ENCODE results near the gene FBXO5.
"Not testable (repeated sequence)": the region's sequence is repeated elsewhere in the genome, so short reads cannot be mapped to it uniquely, and the experiment has no call there.

FBXO5 gene

DNA sequence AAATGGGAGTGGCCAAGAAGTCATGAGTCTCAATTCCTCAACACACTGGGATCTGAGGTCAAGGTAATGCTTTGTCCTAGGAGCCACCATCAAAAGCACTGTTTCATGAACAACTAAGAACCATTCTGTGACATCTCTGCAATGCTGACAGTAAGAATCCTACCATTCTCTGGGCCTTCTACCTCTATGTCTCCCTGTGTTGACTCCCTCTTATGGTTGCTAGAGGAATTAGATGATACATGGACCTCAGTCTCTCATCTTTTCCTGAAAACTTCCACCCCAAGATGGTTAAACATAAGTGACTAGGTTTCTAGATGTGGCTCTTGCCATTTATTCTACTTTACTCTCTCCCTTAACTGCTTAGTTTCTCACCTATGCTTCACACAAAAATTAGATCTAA, 10.6 kb upstream of the FBXO5 start:
- DNase-seq (ENCODE audit: low read depth in 1 of 2, low spot score in 1 of 2): no peak

- DNase-seq (ENCODE audit: low read depth in 1 of 2, low spot score in 1 of 2): no peak
Measured at GRCh38 chr6:152986978-152987377, 4.1 kb upstream of the FBXO5 start.

GRCh38 chr6:152985300-152985699, 2.5 kb upstream of the FBXO5 start:
- DNase-seq (ENCODE audit: low read depth in 1 of 2, low spot score in 1 of 2): not testable (repeated sequence)

GRCh38 chr6:152984513-152984872, 1.7 kb upstream of the FBXO5 start:
- DNase-seq (ENCODE audit: low read depth in 1 of 2, low spot score in 1 of 2): no peak

DNA sequence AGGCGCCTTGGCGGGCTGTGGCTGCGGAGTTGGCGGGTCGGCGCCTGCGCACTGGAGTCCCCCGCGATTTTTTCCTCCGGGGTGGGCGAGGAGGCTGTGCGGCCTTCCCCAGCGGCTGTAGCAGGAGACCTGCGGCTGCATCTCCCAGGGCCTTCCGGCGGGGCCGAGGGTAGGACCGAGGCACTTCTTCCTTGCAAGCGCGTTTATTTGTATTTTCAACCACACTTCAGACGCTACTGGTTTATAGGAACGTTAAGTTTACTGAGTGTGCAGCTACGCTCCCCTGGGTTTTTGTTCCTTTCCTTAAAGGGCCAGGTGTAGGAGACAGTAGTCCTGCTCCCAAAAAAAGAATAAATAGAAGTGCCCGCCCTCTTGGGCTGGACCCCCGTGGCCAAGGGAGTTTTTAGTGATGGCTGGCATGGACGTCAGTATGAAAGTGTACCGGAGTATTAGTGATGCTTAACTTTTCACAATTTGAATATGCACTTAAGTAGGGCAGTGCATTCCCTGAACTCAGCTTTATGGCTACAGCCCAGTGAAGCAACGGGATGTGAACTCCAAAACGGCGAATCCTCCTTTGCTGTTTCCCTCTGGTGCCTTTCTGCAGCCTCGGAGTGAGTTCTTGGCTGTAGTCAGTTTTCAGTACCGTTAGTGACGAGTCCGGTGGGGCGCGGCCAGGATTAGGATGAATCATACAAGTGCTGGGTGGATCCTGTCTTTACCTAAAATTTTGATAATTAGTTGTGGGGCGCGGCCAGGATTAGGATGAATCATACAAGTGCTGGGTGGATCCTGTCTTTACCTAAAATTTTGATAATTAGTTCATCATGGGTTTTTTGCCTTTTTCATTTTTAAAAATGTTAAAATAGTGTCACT, 1.0 kb upstream of the FBXO5 start:
- peak; percentile 85 to 88 for DNase-seq (ENCODE audit: low read depth in 1 of 2, low spot score in 1 of 2)

DNA sequence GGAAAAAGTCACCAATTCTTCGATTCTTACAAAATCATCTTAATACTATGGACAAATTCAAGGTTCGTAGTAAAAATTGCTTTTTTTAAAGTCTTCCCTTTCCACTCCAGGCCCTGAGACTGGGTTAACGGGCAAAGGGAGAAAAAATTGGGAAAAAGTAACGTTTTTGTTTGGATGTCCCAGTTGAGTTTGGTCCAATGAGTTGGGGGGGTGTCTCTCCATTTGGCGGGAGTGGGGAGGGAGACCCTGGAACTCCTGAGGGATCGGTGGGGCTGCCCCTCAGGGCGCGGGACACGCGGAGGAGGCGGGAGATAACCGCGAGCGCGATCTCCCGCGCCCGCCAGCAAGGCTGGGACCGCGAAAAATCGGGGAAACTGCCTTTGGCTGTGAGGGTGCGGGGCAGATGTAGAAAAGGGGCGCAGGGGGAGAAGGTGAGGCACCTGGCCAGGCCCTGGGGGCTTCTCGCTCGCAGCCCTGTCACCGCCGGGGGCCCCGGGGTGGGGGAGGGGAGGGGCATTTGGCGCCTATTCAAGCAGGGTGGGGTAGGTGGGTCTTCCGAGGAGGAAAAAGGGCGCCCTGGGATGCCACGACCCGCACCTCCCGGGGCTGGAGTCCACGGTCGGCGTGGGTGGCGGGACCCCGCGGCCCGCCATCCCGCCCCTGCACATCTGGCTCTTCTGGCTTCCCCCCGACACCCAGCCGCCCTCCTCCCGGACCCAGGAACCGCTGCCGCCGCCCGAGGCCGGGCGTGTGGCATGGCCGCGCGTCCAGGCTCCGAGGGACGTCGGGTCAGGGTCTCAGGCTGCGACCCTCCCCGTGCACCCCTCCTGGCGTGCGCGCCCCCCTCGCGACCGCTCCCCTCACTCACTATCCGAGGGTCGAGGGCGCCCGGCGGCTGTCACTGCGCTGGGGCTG, 595 bp downstream of the FBXO5 start:
- no peak for DNase-seq (ENCODE audit: low read depth in 1 of 2, low spot score in 1 of 2)

- DNase-seq (ENCODE audit: low read depth in 1 of 2, low spot score in 1 of 2): no peak
Measured at GRCh38 chr6:152981219-152981618, 1.6 kb downstream of the FBXO5 start.

DNA sequence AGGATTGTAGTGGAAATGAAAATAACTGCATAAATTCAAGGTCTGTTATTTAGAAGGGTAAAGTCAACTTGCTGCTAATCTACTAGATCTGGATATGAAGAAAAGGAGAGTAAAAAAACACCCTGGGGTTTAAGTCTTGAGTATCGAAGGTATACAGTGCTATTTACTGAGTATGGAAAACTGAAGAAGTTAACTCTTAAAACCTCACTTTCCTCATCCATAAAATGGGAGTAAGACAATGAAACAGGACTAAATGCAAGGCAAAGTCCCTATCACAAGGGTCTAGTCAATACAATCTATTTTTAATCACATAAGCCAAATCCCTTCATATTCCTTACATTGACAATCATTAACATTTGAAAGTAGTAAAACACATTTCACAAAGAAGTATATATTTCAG, 2.2 kb downstream of the FBXO5 start:
- no peak for DNase-seq (ENCODE audit: low read depth in 1 of 2, low spot score in 1 of 2)

GRCh38 chr6:152979116-152979515, 3.7 kb downstream of the FBXO5 start:
- DNase-seq (ENCODE audit: low read depth in 1 of 2, low spot score in 1 of 2): no peak

DNA sequence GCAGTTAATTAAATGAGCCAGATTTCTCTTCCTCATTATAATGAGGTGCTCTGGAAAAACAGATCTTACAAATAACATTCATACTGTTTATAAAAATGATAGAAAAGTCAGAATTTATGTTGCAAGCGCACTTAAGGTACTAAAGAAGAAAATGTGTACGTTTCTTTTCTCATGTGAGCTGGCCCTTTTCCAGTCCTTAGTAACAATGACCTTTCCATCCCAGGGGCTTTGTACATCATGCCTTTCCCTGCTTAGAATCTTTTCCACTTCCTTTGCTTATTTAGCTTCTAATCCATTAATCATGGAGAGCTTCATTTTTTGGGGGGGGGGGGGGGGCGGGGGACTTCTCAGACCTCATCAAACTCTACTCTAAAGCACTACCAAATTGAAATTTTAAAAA, 4.8 kb downstream of the FBXO5 start:
- DNase-seq (ENCODE audit: low read depth in 1 of 2, low spot score in 1 of 2): no peak

GRCh38 chr6:152977556-152977955, 5.3 kb downstream of the FBXO5 start:
- no peak for DNase-seq (ENCODE audit: low read depth in 1 of 2, low spot score in 1 of 2)

DNA sequence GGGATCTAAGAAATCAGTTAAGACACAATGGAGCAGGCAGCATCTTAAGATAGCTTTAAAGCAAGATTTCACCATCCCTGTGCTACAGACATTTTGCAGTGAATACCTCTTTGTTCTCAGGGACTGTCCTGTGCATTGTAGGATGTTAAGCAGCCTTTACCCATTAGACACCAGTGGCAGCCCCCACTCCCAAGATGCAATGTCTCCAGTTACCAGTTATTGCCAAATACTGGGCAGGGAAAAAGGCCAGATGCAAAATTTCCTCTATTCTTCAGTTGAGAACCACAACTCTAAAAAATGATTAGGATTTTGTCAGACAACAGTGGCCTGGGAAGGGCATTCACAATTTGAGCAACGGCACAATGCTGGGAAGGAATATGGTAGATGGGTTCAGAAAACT, 6.1 kb downstream of the FBXO5 start:
- DNase-seq (ENCODE audit: low read depth in 1 of 2, low spot score in 1 of 2): no peak

GRCh38 chr6:152975204-152975915, 7.5 kb downstream of the FBXO5 start:
- no peak for DNase-seq (ENCODE audit: low read depth in 1 of 2, low spot score in 1 of 2)

DNA sequence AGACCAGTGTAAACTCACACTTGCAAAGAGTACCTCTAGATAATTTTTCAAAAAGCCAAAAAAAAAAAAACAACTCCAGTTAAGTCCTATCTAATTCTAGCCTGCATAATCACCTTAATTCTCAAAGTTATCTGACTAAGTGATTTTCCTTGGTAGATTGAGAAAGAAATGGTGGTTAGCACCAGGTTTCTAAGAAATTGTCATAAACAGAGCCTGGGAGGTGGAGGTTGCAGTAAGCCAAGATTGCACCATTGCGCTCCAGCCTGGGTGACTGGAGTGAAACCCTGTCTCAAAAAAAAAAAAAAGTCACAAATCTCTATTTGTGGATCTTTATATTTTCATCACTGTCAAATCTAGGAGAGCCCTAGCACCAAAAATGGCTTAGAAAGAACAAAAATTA, 8.9 kb downstream of the FBXO5 start:
- no peak for DNase-seq (ENCODE audit: low read depth in 1 of 2, low spot score in 1 of 2)

- DNase-seq (ENCODE audit: low read depth in 1 of 2, low spot score in 1 of 2): no peak
Measured at GRCh38 chr6:152969688-152970418, 13.0 kb downstream of the FBXO5 start.

DNA sequence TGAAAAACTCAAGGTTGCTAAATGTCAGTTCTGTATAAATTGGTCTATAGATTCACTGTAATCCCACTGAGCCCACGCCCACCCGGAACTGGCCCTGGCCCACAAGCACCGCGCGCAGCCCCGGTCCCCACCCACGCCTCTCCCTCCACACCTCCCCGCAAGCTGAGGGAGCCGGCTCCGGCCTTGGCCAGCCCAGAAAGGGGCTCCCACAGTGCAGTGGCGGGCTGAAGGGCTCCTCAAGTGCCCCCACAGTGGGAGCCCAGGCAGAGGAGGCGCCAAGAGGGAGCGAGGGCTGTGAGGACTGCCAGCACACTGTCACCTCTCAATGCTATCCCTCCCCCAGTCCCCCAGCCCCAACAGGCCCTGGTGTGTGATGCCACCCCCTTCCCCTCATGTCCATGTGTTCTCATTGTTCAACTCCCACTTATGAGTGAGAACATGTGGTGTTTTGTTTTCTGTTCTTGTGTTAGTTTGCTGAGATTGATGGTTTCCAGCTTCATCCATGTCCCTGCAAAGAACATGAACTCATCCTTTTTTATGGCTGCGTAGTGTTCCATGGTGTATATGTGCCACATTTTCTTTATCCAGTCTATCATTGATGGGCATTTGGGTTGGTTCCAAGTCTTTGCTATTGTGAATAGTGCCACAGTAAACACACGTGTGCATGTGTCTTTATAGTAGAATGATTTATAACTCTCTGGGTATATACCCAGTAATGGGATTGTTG, 16.5 kb downstream of the FBXO5 start:
- DNase-seq (ENCODE audit: low read depth in 1 of 2, low spot score in 1 of 2): not testable (repeated sequence)

DNA sequence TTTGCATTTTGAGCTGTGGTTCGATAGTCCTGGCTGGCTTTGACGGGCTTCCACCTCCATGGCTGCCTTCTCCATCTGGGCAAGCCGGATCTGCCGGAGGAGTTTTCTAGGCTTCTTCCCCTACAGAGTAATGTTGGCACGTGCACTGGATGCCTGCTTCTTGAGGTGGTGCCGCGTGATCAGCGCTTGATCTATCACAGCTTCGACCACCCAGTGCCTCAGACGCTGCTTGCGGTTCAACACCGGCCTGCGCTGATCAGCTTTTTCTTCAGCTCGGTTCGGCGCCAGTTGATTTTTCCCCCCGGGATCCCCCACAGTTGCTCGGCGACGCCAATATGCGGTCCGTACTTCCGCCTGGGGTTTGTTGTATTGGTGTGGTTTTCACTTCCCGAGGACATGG, 23.5 kb downstream of the FBXO5 start:
- DNase-seq (ENCODE audit: low read depth in 1 of 2, low spot score in 1 of 2): no peak

DNA sequence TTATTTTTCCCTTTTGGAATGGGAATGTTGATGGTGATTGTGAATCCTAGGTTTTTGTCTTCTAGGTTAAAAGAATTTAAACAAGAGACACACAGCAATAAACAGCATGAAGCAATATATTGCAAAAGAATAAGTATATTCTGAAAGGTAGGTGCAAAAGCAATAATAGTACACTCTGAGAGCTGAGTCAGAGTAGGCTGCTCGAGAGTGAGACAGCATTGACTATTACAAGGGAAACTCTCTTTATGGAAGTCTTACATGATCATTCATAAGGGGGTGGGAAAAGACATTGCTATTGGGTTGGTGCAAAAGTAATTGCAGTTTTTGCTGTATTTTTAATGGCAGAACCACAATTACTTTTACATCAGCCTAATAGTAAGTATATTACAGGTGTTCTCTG, 25.0 kb downstream of the FBXO5 start:
- DNase-seq (ENCODE audit: low read depth in 1 of 2, low spot score in 1 of 2): no peak

DNA sequence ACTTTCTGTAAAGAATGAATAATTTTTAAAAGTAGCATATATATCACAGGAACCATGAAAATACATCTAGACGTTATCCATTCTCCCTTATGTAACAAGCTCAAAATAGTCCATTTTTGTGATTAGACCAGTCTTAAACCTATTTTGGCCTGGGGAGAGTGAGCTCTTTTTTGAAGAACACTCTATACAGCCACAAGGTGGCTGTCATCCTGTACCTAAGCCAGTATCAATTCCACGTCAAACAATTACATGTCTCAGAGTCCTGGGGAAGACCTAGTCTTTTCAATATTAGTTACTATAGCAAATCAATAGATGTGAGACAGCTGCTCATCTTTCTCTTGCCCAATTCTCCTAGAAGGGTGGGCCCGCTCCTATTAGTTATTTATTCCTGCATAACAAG, 28.4 kb downstream of the FBXO5 start:
- DNase-seq (ENCODE audit: low read depth in 1 of 2, low spot score in 1 of 2): no peak

DNA sequence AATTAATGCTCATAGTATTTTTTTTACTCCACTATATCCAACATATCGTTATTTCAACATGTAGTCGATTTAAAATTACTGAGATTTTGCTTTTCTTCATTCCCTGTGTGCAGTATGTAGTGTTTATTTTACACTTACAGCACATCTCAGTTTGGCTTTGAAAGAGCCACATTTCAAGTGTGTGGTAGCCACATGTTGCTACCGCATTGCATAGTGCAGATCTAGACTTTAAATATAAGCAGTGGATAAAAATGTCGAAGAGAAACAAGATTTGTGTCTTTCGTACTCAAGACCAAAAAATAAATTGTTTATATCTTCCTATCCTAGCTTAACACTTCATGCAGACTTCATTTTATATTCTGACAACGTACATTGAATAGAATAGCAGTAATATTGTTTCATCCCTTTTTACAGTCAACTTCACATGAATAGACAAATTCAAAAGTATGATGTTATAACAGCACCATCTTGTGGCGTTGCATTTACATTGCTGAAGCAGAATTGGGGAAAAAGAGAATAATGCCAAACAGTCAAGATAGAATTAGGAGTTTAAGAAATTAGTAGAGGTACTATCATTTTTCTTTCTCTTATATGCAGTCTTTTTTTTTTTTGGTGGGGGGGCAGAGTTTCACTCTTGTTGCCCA, 29.9 kb downstream of the FBXO5 start:
- no peak for DNase-seq (ENCODE audit: low read depth in 1 of 2, low spot score in 1 of 2)
